ENCODE measurements around the gene SNRNP48.

DNA sequence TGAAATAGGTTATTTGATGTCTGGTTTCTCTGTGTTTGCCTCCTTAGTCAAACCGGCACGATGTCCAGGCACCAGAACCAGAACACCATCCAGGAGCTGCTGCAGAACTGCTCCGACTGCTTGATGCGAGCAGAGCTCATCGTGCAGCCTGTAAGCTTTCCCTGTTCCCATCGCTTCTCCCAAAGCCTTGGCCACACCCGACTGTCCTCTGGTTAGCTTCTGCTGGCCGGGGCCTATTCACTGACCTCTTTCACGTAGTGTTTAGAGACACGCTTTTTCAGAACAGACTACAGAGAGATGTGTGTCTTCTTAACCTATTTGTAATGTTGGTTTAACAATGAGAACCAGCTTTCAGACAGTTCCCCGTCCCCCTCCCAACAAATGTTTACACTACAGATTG is 34.3 kb upstream of the SNRNP48 start:
- TF ChIP-seq, protein P1, sequence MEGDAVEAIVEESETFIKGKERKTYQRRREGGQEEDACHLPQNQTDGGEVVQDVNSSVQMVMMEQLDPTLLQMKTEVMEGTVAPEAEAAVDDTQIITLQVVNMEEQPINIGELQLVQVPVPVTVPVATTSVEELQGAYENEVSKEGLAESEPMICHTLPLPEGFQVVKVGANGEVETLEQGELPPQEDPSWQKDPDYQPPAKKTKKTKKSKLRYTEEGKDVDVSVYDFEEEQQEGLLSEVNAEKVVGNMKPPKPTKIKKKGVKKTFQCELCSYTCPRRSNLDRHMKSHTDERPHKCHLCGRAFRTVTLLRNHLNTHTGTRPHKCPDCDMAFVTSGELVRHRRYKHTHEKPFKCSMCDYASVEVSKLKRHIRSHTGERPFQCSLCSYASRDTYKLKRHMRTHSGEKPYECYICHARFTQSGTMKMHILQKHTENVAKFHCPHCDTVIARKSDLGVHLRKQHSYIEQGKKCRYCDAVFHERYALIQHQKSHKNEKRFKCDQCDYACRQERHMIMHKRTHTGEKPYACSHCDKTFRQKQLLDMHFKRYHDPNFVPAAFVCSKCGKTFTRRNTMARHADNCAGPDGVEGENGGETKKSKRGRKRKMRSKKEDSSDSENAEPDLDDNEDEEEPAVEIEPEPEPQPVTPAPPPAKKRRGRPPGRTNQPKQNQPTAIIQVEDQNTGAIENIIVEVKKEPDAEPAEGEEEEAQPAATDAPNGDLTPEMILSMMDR (optimal IDR thresholded peaks at IDR 0.05 in 1 of 3, IDR thresholded peaks at IDR 0.05 in 1 of 3, conservative IDR thresholded peaks at IDR 0.05 in 1 of 3; ENCODE audit: extremely low read depth in 1 of 3, insufficient read depth in 2 of 3, low read length in 3 of 3) = no peak
- no peak for TF ChIP-seq EZH2 (IDR thresholded peaks at IDR 0.05; ENCODE audit: low read length)
